HG03045 (cell line): Measurements from ENCODE around the gene SEMG1.

Source experiments
- ATAC-seq: cut with Tn5 transposase; IDR thresholded peaks from one replicate; pipeline ENCODE4 v1.9.1; 2021; ENCODE audit warnings: mild to moderate bottlenecking, moderate library complexity; ENCODE audit not compliant: unreplicated experiment

Gene SEMG1

GRCh38 chr20:45218636-45219035, 11.8 kb downstream of the SEMG1 start:
- no peak for ATAC-seq

- no peak for ATAC-seq
Observed at GRCh38 chr20:45221076-45221475, 14.2 kb downstream of the SEMG1 start, which contains the start of gene SEMG2. Gene SEMG2 (plus strand): TSS chr20:45221373. CDS start chr20:45221390, 17 bp downstream.

- no peak for ATAC-seq
Observed at GRCh38 chr20:45223136-45223535, 16.3 kb downstream of the SEMG1 start.

GRCh38 chr20:45226287-45226686, 19.5 kb downstream of the SEMG1 start:
- no peak for ATAC-seq

GRCh38 chr20:45229264-45230056, 22.6 kb downstream of the SEMG1 start:
- ATAC-seq: no peak

- no peak for ATAC-seq
Observed at GRCh38 chr20:45230631-45231030, 23.8 kb downstream of the SEMG1 start.

- no peak for ATAC-seq
Observed at GRCh38 chr20:45235995-45236394, 29.2 kb downstream of the SEMG1 start.

- no peak for ATAC-seq
Observed at GRCh38 chr20:45238139-45238538, 31.3 kb downstream of the SEMG1 start.

GRCh38 chr20:45246109-45246508, 39.3 kb downstream of the SEMG1 start:
- no peak for ATAC-seq

- no peak for ATAC-seq
Observed at GRCh38 chr20:45247865-45248264, 41.0 kb downstream of the SEMG1 start.

GRCh38 chr20:45248609-45249008, 41.8 kb downstream of the SEMG1 start:
- no peak for ATAC-seq

GRCh38 chr20:45251884-45252560, 45.2 kb downstream of the SEMG1 start:
- ATAC-seq: no peak

GRCh38 chr20:45253261-45253660, 46.4 kb downstream of the SEMG1 start:
- ATAC-seq: no peak

- ATAC-seq: no peak
Observed at GRCh38 chr20:45254383-45255262, 47.8 kb downstream of the SEMG1 start, which contains the start of gene SLPI. Gene SLPI (minus strand): TSS chr20:45254564. CDS start chr20:45254543, 21 bp downstream.

GRCh38 chr20:45257161-45257560, 50.3 kb downstream of the SEMG1 start:
- no peak for ATAC-seq

GRCh38 chr20:45257711-45258110, 50.9 kb downstream of the SEMG1 start:
- no peak for ATAC-seq

- no peak for ATAC-seq
Observed at GRCh38 chr20:45258259-45258658, 51.4 kb downstream of the SEMG1 start.

GRCh38 chr20:45258664-45259063, 51.8 kb downstream of the SEMG1 start:
- ATAC-seq: no peak
